Activated CD4-positive, alpha-beta memory T cell treated with anti-CD3 and anti-CD28 coated beads, Interleukin-2, amount 10 ng/mL, durations not matched to agents 7 days and 5 days (primary cell): Measurements from ENCODE around the gene SYNCRIP. TPM values are rescaled to one million over a fixed set of nuclear protein-coding genes. Genes with fewer than 3 reads are reported as not detected.
"Not testable (repeated sequence)": the region's sequence is repeated elsewhere in the genome, so short reads cannot be mapped to it uniquely, and the experiment has no call there.

Experiments used
- CTCF ChIA-PET: fragments of 350-600 bp; sonication (Branson Sonifier 250); formaldehyde crosslinking; loops from one replicate; lab custom pipeline; 2021; ENCODE audit warnings: antibody characterized with exemption, inconsistent platforms; lab: Charles Lee
- POLR2A ChIA-PET: fragments of 350-600 bp; sonication (Branson Sonifier 250); formaldehyde crosslinking; loops from one replicate; lab custom pipeline; 2021; ENCODE audit warnings: antibody characterized with exemption; lab: Charles Lee
- DNase-seq: peaks from one replicate; pipeline ENCODE4 v3.0.0-alpha.2; 2020
- H3K27ac Mint-ChIP-seq: one replicate; pipeline ENCODE4 v1.8.0; 2021; ENCODE audit warnings: mild to moderate bottlenecking, mixed read lengths
- H3K27me3 Mint-ChIP-seq: one replicate; pipeline ENCODE4 v1.8.0; 2021; ENCODE audit warnings: mixed read lengths
- H3K36me3 Mint-ChIP-seq: one replicate; pipeline ENCODE4 v1.8.0; 2021; ENCODE audit warnings: low read depth, mixed read lengths
- H3K4me1 Mint-ChIP-seq: one replicate; pipeline ENCODE4 v1.8.0; 2021; ENCODE audit warnings: mixed read lengths
- H3K4me3 Mint-ChIP-seq: one replicate; pipeline ENCODE4 v1.8.0; 2021; ENCODE audit warnings: mild to moderate bottlenecking, mixed read lengths
- H3K9me3 Mint-ChIP-seq: one replicate; pipeline ENCODE4 v1.8.0; 2021; ENCODE audit warnings: mixed read lengths
- total RNA-seq, 2 experiments: library from RNA; stranded (reverse); gene quantifications; one replicate each; pipeline ENCODE4 v1.2.3, GENCODE V29; 2021

The SYNCRIP gene
- total RNA-seq, 2 experiments from 2014 or later: 100.0 to 101 TPM

GRCh38 chr6:85582832-85583231 lies 59.9 kb downstream of the SYNCRIP start:
- peaks cover 33% of the 10 kb centered on the region for H3K9me3 Mint-ChIP-seq
- DNase-seq, H3K27ac Mint-ChIP-seq, CTCF ChIA-PET, H3K27me3 Mint-ChIP-seq, H3K4me1 Mint-ChIP-seq, H3K4me3 Mint-ChIP-seq, POLR2A ChIA-PET: not testable (repeated sequence)
- H3K36me3 Mint-ChIP-seq: peaks cover 55% of the 10 kb centered on the region

GRCh38 chr6:85581572-85581971 lies 61.1 kb downstream of the SYNCRIP start:
- POLR2A ChIA-PET: no interaction called here
- Mint-ChIP-seq H3K4me1 (peaks cover 7% of the 10 kb centered on the region), H3K27ac (no peak overlapping the region)

GRCh38 chr6:85580878-85581267 lies 61.8 kb downstream of the SYNCRIP start:
- no peak for DNase-seq

More at GRCh38 chr6:85581572-85581971, 61.1 kb downstream of the SYNCRIP start:
- DNase-seq: no peak
- H3K4me3 Mint-ChIP-seq: no peak overlapping the region
- CTCF ChIA-PET: no interaction called here
- H3K27me3 Mint-ChIP-seq: no peaks in the 10 kb centered on the region
- peaks cover 33% of the 10 kb centered on the region for H3K9me3 Mint-ChIP-seq
- peaks cover 50% of the 10 kb centered on the region for H3K36me3 Mint-ChIP-seq

GRCh38 chr6:85580118-85580877 lies 62.4 kb downstream of the SYNCRIP start:
- Mint-ChIP-seq H3K9me3 (peaks cover 30% of the 10 kb centered on the region), H3K27me3 (no peaks in the 10 kb centered on the region), H3K4me1 (peaks cover 7% of the 10 kb centered on the region), H3K27ac (no peak overlapping the region), H3K36me3 (peaks cover 42% of the 10 kb centered on the region), H3K4me3 (no peak overlapping the region)
- CTCF ChIA-PET: no interaction called here
- POLR2A ChIA-PET: no interaction called here
- DNase-seq: no peak

More at GRCh38 chr6:85580878-85581267, 61.8 kb downstream of the SYNCRIP start:
- Mint-ChIP-seq H3K4me3 (no peak overlapping the region), H3K27me3 (no peaks in the 10 kb centered on the region), H3K36me3 (peaks cover 47% of the 10 kb centered on the region), H3K27ac (no peak overlapping the region), H3K4me1 (peaks cover 7% of the 10 kb centered on the region), H3K9me3 (peaks cover 31% of the 10 kb centered on the region)
- CTCF ChIA-PET: no interaction called here
- POLR2A ChIA-PET: no interaction called here

- H3K9me3 Mint-ChIP-seq: peaks cover 25% of the 10 kb centered on the region
- POLR2A ChIA-PET: no interaction called here
- CTCF ChIA-PET: no interaction called here
- peaks cover 7% of the 10 kb centered on the region for H3K4me1 Mint-ChIP-seq
- peaks cover 34% of the 10 kb centered on the region for H3K36me3 Mint-ChIP-seq
- H3K27me3 Mint-ChIP-seq: no peaks in the 10 kb centered on the region
- no peak overlapping the region for H3K27ac Mint-ChIP-seq
- H3K4me3 Mint-ChIP-seq: no peak overlapping the region
- DNase-seq: no peak
These were observed 63.1 kb downstream of the SYNCRIP start for GRCh38 chr6:85579581-85579980.

GRCh38 chr6:85576476-85576875 lies 66.2 kb downstream of the SYNCRIP start:
- ChIA-PET CTCF (interaction anchor here (1.5 kb wide), 1 partner anchor 40 kb away, joined by 4 read pairs; no protein-coding TSS in a partner anchor), POLR2A (no interaction called here)
- H3K27ac Mint-ChIP-seq: no peak overlapping the region
- peaks cover 7% of the 10 kb centered on the region for H3K4me1 Mint-ChIP-seq
- H3K27me3 Mint-ChIP-seq: no peaks in the 10 kb centered on the region
- DNase-seq: no peak
- no peaks in the 10 kb centered on the region for H3K9me3 Mint-ChIP-seq
- H3K36me3 Mint-ChIP-seq: peaks cover 20% of the 10 kb centered on the region
- H3K4me3 Mint-ChIP-seq: no peak overlapping the region

- Mint-ChIP-seq H3K4me1 (no peaks in the 10 kb centered on the region), H3K9me3 (no peaks in the 10 kb centered on the region), H3K27ac (no peak overlapping the region), H3K36me3 (peaks cover 22% of the 10 kb centered on the region), H3K27me3 (no peaks in the 10 kb centered on the region), H3K4me3 (no peak overlapping the region)
- DNase-seq: no peak
- POLR2A ChIA-PET: no interaction called here
- CTCF ChIA-PET: no interaction called here
These were observed 67.6 kb downstream of the SYNCRIP start for GRCh38 chr6:85574932-85575598.

- POLR2A ChIA-PET: interaction anchor here (1.5 kb wide), 1 partner anchor 109 kb away, joined by 5 read pairs; no protein-coding TSS in a partner anchor
These were observed 73.4 kb downstream of the SYNCRIP start for GRCh38 chr6:85569323-85569722.

GRCh38 chr6:85568411-85568810 lies 74.3 kb downstream of the SYNCRIP start:
- Mint-ChIP-seq H3K27ac (no peak overlapping the region), H3K4me1 (peaks cover 12% of the 10 kb centered on the region), H3K36me3 (peaks cover 58% of the 10 kb centered on the region), H3K27me3 (no peaks in the 10 kb centered on the region), H3K9me3 (peaks cover 3% of the 10 kb centered on the region), H3K4me3 (no peak overlapping the region)
- ChIA-PET CTCF (no interaction called here), POLR2A (no interaction called here)
- DNase-seq: no peak

More at GRCh38 chr6:85569323-85569722, 73.4 kb downstream of the SYNCRIP start:
- Mint-ChIP-seq H3K4me3 (no peak overlapping the region), H3K4me1 (peaks cover 12% of the 10 kb centered on the region), H3K9me3 (peaks cover 1% of the 10 kb centered on the region), H3K36me3 (peaks cover 54% of the 10 kb centered on the region), H3K27me3 (no peaks in the 10 kb centered on the region), H3K27ac (no peak overlapping the region)
- CTCF ChIA-PET: interaction anchor here (1.2 kb wide), 1 partner anchor 33 kb away, joined by 3 read pairs; no protein-coding TSS in a partner anchor
- no peak for DNase-seq

GRCh38 chr6:85565736-85566135 lies 77.0 kb downstream of the SYNCRIP start:
- no peaks in the 10 kb centered on the region for H3K27me3 Mint-ChIP-seq
- no peak overlapping the region for H3K4me3 Mint-ChIP-seq
- peaks cover 45% of the 10 kb centered on the region for H3K36me3 Mint-ChIP-seq
- H3K9me3 Mint-ChIP-seq: peaks cover 3% of the 10 kb centered on the region
- no peak overlapping the region for H3K27ac Mint-ChIP-seq
- no peak for DNase-seq
- POLR2A ChIA-PET: no interaction called here
- peaks cover 12% of the 10 kb centered on the region for H3K4me1 Mint-ChIP-seq
- CTCF ChIA-PET: interaction anchor here (1.0 kb wide), 1 partner anchor 113 kb away, joined by 3 read pairs; no protein-coding TSS in a partner anchor

- POLR2A ChIA-PET: not testable (repeated sequence)
- peaks cover 46% of the 10 kb centered on the region for H3K36me3 Mint-ChIP-seq
These were observed 78.5 kb downstream of the SYNCRIP start for GRCh38 chr6:85564223-85564622.

More at GRCh38 chr6:85564223-85564622, 78.5 kb downstream of the SYNCRIP start:
- H3K27ac Mint-ChIP-seq, H3K9me3 Mint-ChIP-seq, DNase-seq, H3K4me1 Mint-ChIP-seq, H3K4me3 Mint-ChIP-seq, H3K27me3 Mint-ChIP-seq, CTCF ChIA-PET: not testable (repeated sequence)
